ENCODE measurements around the gene AIP. TPM values are rescaled to one million over a fixed set of nuclear protein-coding genes. Genes with fewer than 3 reads are reported as not detected.

The AIP gene
- total and polyA plus RNA-seq, 2 donors (not counting 1 experiment from before 2014, with no cell fraction given) = 53.7 to 117 TPM

GRCh38 chr11:67456068-67456705 is 26.6 kb upstream of the AIP start:
- Histone ChIP-seq H3K79me2 (ENCODE audit: control insufficient read depth, insufficient read depth, low read length) (no peaks in the 10 kb centered on the region), H2AFZ (ENCODE audit: low read length) (no peak overlapping the region), H3K27me3 (ENCODE audit: control insufficient read depth, insufficient read depth, low read length) (peaks cover 3% of the 10 kb centered on the region), H3K9ac (ENCODE audit: insufficient read depth, low read length) (no peak overlapping the region), H3K36me3 (ENCODE audit: control insufficient read depth, insufficient read depth, low read length) (no peaks in the 10 kb centered on the region), H3K9me3 (ENCODE audit: control insufficient read depth, insufficient read depth, low read depth, low read length) (no peaks in the 10 kb centered on the region), H3K27ac (ENCODE audit: insufficient read depth, low read length) (no peak overlapping the region), H3K4me2 (ENCODE audit: extremely low read depth, insufficient read depth, low read length) (no peak overlapping the region), H3K4me1 (ENCODE audit: control insufficient read depth, extremely low read depth, insufficient read depth, low read length) (no peaks in the 10 kb centered on the region), H4K20me1 (ENCODE audit: control insufficient read depth, extremely low read depth, insufficient read depth, low read length) (no peaks in the 10 kb centered on the region), H3K4me3 (replicated peaks in 1 of 4; ENCODE audit: control extremely low read depth in 1 of 4, insufficient read depth in 1 of 4, low read depth in 3 of 4, low read length in 4 of 4) (no peak overlapping the region)
- no peak for TF ChIP-seq EZH2 (IDR thresholded peaks at IDR 0.05; ENCODE audit: low read length, missing control alignments)
- TF ChIP-seq, protein P1, sequence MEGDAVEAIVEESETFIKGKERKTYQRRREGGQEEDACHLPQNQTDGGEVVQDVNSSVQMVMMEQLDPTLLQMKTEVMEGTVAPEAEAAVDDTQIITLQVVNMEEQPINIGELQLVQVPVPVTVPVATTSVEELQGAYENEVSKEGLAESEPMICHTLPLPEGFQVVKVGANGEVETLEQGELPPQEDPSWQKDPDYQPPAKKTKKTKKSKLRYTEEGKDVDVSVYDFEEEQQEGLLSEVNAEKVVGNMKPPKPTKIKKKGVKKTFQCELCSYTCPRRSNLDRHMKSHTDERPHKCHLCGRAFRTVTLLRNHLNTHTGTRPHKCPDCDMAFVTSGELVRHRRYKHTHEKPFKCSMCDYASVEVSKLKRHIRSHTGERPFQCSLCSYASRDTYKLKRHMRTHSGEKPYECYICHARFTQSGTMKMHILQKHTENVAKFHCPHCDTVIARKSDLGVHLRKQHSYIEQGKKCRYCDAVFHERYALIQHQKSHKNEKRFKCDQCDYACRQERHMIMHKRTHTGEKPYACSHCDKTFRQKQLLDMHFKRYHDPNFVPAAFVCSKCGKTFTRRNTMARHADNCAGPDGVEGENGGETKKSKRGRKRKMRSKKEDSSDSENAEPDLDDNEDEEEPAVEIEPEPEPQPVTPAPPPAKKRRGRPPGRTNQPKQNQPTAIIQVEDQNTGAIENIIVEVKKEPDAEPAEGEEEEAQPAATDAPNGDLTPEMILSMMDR (conservative IDR thresholded peaks at IDR 0.05 in 1 of 2, IDR thresholded peaks at IDR 0.05 in 1 of 2; ENCODE audit: low read depth in 1 of 2, low read length in 2 of 2) = no peak
- no peak for DNase-seq (ENCODE audit: low read depth in 2 of 2)

DNA sequence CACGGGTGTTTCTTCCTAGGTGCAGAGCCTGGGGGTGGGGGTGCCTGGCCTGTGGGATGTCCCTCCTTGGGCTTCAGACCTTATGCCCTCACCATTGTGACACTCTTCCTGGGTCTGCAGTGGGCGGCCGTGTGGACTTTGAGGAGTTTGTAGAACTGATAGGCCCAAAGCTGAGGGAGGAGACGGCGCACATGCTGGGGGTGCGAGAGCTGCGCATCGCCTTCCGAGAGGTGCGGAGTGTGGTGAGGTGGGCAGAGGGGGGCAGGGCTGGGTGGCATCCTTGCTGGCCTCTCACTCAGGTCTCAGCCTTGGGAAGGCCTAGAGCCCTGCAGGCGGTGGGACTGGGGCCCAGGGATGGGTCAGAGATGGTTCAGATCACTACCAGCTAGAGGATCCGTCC is 25.4 kb upstream of the AIP start:
- Histone ChIP-seq H3K36me3 (ENCODE audit: control insufficient read depth, insufficient read depth, low read length) (no peaks in the 10 kb centered on the region), H3K9me3 (ENCODE audit: control insufficient read depth, insufficient read depth, low read depth, low read length) (no peaks in the 10 kb centered on the region), H2AFZ (ENCODE audit: low read length) (no peak overlapping the region), H4K20me1 (ENCODE audit: control insufficient read depth, extremely low read depth, insufficient read depth, low read length) (no peaks in the 10 kb centered on the region), H3K4me2 (ENCODE audit: extremely low read depth, insufficient read depth, low read length) (no peak overlapping the region), H3K4me3 (replicated peaks in 1 of 4; ENCODE audit: control extremely low read depth in 1 of 4, insufficient read depth in 1 of 4, low read depth in 3 of 4, low read length in 4 of 4) (no peak overlapping the region), H3K79me2 (ENCODE audit: control insufficient read depth, insufficient read depth, low read length) (no peaks in the 10 kb centered on the region), H3K9ac (ENCODE audit: insufficient read depth, low read length) (no peak overlapping the region), H3K27me3 (ENCODE audit: control insufficient read depth, insufficient read depth, low read length) (peaks cover 3% of the 10 kb centered on the region), H3K4me1 (ENCODE audit: control insufficient read depth, extremely low read depth, insufficient read depth, low read length) (no peaks in the 10 kb centered on the region), H3K27ac (ENCODE audit: insufficient read depth, low read length) (no peak overlapping the region)
- TF ChIP-seq, protein P1 (conservative IDR thresholded peaks at IDR 0.05 in 1 of 2, IDR thresholded peaks at IDR 0.05 in 1 of 2; ENCODE audit: low read depth in 1 of 2, low read length in 2 of 2) = no peak
- no peak for TF ChIP-seq EZH2 (IDR thresholded peaks at IDR 0.05; ENCODE audit: low read length, missing control alignments)
- DNase-seq (ENCODE audit: low read depth in 2 of 2) = no peak

- Histone ChIP-seq H3K4me2 (ENCODE audit: extremely low read depth, insufficient read depth, low read length) (no peak overlapping the region), H3K27me3 (ENCODE audit: control insufficient read depth, insufficient read depth, low read length) (peaks cover 3% of the 10 kb centered on the region), H3K9me3 (ENCODE audit: control insufficient read depth, insufficient read depth, low read depth, low read length) (no peaks in the 10 kb centered on the region), H3K4me1 (ENCODE audit: control insufficient read depth, extremely low read depth, insufficient read depth, low read length) (no peaks in the 10 kb centered on the region), H3K27ac (ENCODE audit: insufficient read depth, low read length) (no peak overlapping the region), H3K4me3 (replicated peaks in 1 of 4; ENCODE audit: control extremely low read depth in 1 of 4, insufficient read depth in 1 of 4, low read depth in 3 of 4, low read length in 4 of 4) (no peak overlapping the region), H3K36me3 (ENCODE audit: control insufficient read depth, insufficient read depth, low read length) (no peaks in the 10 kb centered on the region), H4K20me1 (ENCODE audit: control insufficient read depth, extremely low read depth, insufficient read depth, low read length) (no peaks in the 10 kb centered on the region), H3K9ac (ENCODE audit: insufficient read depth, low read length) (no peak overlapping the region), H2AFZ (ENCODE audit: low read length) (no peak overlapping the region), H3K79me2 (ENCODE audit: control insufficient read depth, insufficient read depth, low read length) (no peaks in the 10 kb centered on the region)
- DNase-seq (ENCODE audit: low read depth in 2 of 2) = no peak
- TF ChIP-seq EZH2 (IDR thresholded peaks at IDR 0.05; ENCODE audit: low read length, missing control alignments) = no peak
- TF ChIP-seq, protein P1 (conservative IDR thresholded peaks at IDR 0.05 in 1 of 2, IDR thresholded peaks at IDR 0.05 in 1 of 2; ENCODE audit: low read depth in 1 of 2, low read length in 2 of 2) = no peak
These were observed 24.6 kb upstream of the AIP start for GRCh38 chr11:67458266-67458665.

All from fibroblast of lung (primary cell).